BE2C (cell line): ENCODE data around the gene YPEL2.

Source experiments
- DNase-seq: peaks from one replicate; pipeline ENCODE4 v3.0.0-alpha.2; 2020
- H3K27me3 ChIP-seq: fragments of 250-450 bp; sonication (Bioruptor Pico); 2 replicates; pipeline ENCODE4 v1.5.1; 2020; ENCODE audit warnings: mild to moderate bottlenecking
- H3K36me3 ChIP-seq: fragments of 250-450 bp; sonication (Bioruptor Pico); 2 replicates; pipeline ENCODE4 v1.5.1; 2020; ENCODE audit warnings: mild to moderate bottlenecking
- H3K4me1 ChIP-seq: fragments of 250-450 bp; sonication (Bioruptor Pico); 2 replicates; pipeline ENCODE4 v1.5.1; 2020
- H3K4me3 ChIP-seq: 2 replicates; pipeline ENCODE4 v1.5.1; 2011; ENCODE audit warnings: low read depth, low read length
- H3K9me3 ChIP-seq: fragments of 250-450 bp; sonication (Bioruptor Pico); 2 replicates; pipeline ENCODE4 v1.5.1; 2020
- TF ChIP-seq, protein P1 (sequence below): IDR thresholded peaks from 2 replicates; pipeline ENCODE4 v1.5.1; 2012; ENCODE audit warnings: mild to moderate bottlenecking, low read depth, low read length

Gene YPEL2

DNA sequence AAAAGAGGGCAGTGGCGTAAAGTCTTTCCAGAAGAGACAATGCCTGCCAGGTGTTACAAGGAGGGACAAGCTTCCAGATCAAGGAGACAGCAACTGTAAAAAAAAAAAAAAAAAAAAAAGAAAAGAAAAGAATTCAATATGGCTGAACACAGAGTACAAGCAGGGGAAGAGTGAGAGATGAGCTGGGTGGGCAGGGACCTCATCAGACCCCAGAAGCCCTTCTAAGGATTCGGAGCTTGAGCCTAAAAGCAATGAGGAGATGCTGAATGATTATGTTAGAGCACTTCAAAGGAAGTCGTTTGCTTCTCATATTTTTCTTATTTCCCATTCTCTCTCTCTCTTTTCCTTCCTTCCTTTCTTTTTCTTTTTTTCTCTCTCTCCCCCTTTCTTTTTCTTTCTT is 103.0 kb downstream of the YPEL2 start:
- Histone ChIP-seq H3K36me3 (no peaks in the 10 kb centered on the region), H3K9me3 (no peaks in the 10 kb centered on the region), H3K4me1 (peaks cover 5% of the 10 kb centered on the region), H3K4me3 (no peak overlapping the region), H3K27me3 (no peaks in the 10 kb centered on the region)
- no peak for DNase-seq
- TF ChIP-seq, protein P1, sequence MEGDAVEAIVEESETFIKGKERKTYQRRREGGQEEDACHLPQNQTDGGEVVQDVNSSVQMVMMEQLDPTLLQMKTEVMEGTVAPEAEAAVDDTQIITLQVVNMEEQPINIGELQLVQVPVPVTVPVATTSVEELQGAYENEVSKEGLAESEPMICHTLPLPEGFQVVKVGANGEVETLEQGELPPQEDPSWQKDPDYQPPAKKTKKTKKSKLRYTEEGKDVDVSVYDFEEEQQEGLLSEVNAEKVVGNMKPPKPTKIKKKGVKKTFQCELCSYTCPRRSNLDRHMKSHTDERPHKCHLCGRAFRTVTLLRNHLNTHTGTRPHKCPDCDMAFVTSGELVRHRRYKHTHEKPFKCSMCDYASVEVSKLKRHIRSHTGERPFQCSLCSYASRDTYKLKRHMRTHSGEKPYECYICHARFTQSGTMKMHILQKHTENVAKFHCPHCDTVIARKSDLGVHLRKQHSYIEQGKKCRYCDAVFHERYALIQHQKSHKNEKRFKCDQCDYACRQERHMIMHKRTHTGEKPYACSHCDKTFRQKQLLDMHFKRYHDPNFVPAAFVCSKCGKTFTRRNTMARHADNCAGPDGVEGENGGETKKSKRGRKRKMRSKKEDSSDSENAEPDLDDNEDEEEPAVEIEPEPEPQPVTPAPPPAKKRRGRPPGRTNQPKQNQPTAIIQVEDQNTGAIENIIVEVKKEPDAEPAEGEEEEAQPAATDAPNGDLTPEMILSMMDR: no peak

DNA sequence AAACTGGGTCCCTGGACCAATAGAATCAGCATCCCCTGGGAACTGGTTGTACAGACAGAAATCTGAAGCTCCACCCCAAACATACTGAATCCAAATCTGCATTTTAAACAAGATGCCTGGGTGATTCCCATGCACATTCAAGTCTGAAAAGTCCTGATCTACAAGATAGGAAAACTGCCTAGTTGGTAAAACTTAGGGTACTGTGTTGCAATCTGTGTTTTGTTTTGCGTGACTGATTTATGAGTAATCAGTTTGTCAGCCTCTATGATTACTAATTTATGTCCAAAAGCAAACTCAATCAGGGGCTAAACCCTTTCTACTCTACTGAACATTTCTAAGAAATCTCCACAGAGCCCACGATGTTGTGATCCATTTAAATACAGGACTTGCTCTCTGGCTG is 103.8 kb downstream of the YPEL2 start:
- DNase-seq: no peak
- no peaks in the 10 kb centered on the region for H3K9me3 ChIP-seq
- H3K4me1 ChIP-seq: peaks cover 5% of the 10 kb centered on the region
- H3K27me3 ChIP-seq: no peaks in the 10 kb centered on the region
- no peaks in the 10 kb centered on the region for H3K36me3 ChIP-seq
- H3K4me3 ChIP-seq: no peak overlapping the region
- TF ChIP-seq, protein P1: no peak

DNA sequence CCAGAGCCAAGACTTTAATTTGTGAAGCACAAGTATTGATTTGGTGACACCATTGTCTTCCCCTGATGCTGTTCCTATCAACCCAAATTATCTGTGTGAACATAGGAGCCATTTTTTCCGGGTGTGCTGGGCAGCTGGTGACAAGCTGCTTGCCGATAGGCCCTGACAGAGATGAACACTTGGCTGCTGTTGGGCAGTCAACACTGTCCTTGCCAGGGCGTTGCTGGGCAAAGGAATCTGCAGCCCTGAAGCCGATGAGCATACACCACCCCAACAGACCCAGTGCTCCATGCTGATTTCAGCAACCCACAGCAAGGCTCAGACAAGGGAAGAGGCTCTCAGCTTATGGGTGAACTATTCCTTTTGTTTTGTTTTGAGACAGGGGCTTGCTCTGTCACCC is 105.4 kb downstream of the YPEL2 start:
- no peaks in the 10 kb centered on the region for H3K36me3 ChIP-seq
- TF ChIP-seq, protein P1: no peak
- no peaks in the 10 kb centered on the region for H3K9me3 ChIP-seq
- no peaks in the 10 kb centered on the region for H3K27me3 ChIP-seq
- DNase-seq: no peak
- peaks cover 5% of the 10 kb centered on the region for H3K4me1 ChIP-seq
- H3K4me3 ChIP-seq: no peak overlapping the region

DNA sequence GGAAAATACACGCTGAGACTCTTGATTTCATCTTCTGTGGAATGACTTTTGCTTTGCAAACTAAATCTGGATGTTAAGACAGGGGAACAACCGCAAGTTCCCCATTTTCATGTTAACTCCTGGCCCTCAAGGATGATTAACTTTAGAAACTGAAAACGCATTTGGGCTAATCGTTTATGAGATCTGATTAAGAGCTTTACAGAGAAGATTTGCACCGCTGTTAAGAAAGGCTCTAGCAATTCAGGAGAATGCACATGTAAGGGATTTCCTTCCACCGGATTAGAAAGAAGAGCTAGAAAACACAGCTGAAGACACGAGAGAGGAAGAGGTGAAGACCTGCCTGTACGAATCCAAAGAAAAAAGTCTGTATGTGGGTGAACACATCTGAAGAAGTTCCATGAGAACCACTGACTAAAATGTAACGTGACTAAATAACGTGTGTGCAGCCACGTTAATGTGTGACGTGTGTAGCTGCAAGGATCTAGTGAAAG is 106.4 kb downstream of the YPEL2 start:
- H3K4me3 ChIP-seq: no peak overlapping the region
- H3K27me3 ChIP-seq: no peaks in the 10 kb centered on the region
- H3K9me3 ChIP-seq: no peaks in the 10 kb centered on the region
- no peak for DNase-seq
- no peaks in the 10 kb centered on the region for H3K36me3 ChIP-seq
- peaks cover 5% of the 10 kb centered on the region for H3K4me1 ChIP-seq
- TF ChIP-seq, protein P1: no peak

DNA sequence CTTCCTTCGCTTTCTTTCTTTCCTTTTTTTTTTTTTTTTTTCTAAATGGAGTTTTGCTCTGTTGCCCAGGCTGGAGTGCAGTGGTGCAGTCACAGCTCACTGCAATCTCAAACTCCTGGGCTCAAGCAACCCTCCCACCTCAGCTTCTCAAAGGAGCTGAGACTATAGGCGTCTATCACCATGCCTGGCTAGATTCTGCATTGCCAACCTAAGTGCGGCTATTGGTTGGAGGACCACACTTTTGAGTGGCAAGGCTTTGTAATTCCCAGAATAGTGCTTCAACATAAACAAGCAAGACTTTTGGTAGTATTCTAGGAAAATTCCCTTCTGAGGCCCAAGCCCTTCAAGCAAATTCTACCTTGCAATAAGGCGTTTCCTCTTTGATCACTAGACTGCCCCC is 107.8 kb downstream of the YPEL2 start:
- Histone ChIP-seq H3K4me1 (peaks cover 5% of the 10 kb centered on the region), H3K9me3 (no peaks in the 10 kb centered on the region), H3K4me3 (no peak overlapping the region), H3K36me3 (no peaks in the 10 kb centered on the region), H3K27me3 (no peaks in the 10 kb centered on the region)
- TF ChIP-seq, protein P1: no peak
- no peak for DNase-seq

DNA sequence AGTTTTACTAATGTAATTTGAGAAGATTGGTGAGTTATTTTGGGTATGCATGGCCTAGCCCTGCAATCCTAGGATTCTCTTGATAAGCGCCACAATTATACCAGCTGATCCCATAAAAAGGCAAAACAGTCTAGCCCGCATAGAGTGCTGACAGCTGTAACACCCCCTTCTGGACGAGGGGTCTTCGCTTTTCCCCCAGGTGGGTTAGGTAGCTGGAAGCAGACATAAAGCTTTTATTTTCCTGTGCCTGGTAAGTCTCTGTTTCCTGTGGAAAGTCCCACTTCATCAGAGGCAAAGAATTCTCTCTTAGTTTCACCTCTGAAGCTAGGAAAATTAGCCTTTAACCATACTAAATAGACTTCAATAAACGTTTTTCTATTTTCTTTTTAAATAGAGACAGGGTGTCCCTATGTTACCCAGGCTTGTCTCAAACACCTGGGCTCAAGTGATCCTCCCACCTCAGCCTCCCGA is 108.3 kb downstream of the YPEL2 start:
- no peaks in the 10 kb centered on the region for H3K36me3 ChIP-seq
- peaks cover 5% of the 10 kb centered on the region for H3K4me1 ChIP-seq
- DNase-seq: no peak
- no peak overlapping the region for H3K4me3 ChIP-seq
- no peaks in the 10 kb centered on the region for H3K9me3 ChIP-seq
- no peaks in the 10 kb centered on the region for H3K27me3 ChIP-seq
- TF ChIP-seq, protein P1: no peak
